ENCODE measurements around the gene ADD2. TPM values are rescaled to one million over a fixed set of nuclear protein-coding genes. Genes with fewer than 3 reads are reported as not detected.

The ADD2 gene
- total RNA-seq, 3 donors from 2014 or later (not counting 1 experiment from before 2014, with no cell fraction given): 0.16 to 1.4 (median 0.40) TPM

- H3K4me3 Mint-ChIP-seq: no peak overlapping the region
- Histone ChIP-seq H3K4me3 (ENCODE audit: low read length) (no peak overlapping the region), H3K36me3 (ENCODE audit: control insufficient read depth, insufficient read depth, low read length) (no peaks in the 10 kb centered on the region), H3K27ac (ENCODE audit: low read length) (no peak overlapping the region), H3K4me1 (ENCODE audit: control insufficient read depth, insufficient read depth, low read length) (no peaks in the 10 kb centered on the region), H3K9me3 (ENCODE audit: control insufficient read depth, insufficient read depth, low read length) (no peaks in the 10 kb centered on the region), H3K27me3 (ENCODE audit: control insufficient read depth, insufficient read depth, low read length) (no peaks in the 10 kb centered on the region)
- intact Hi-C loops (cut with micrococcal nuclease): no loop called here
- H3K4me1 Mint-ChIP-seq: no peaks in the 10 kb centered on the region
- WGBS (ENCODE audit: insufficient coverage): 93% methylated on average over 5 of the region's 5 CpGs
- no peak for DNase-seq
- ATAC-seq: no peak
- no peak for TF ChIP-seq CTCF (IDR thresholded peaks at IDR 0.05)
- no peak overlapping the region for H3K27ac Mint-ChIP-seq
- H3K36me3 Mint-ChIP-seq: no peaks in the 10 kb centered on the region
- H3K9me3 Mint-ChIP-seq: no peaks in the 10 kb centered on the region
- H3K27me3 Mint-ChIP-seq (ENCODE audit: low read depth in 2 of 2): peaks cover 0 to 12% of the 10 kb centered on the region in 2 donors
Measured at GRCh38 chr2:70723286-70723885, 44.6 kb downstream of the ADD2 start.

- Histone ChIP-seq H3K36me3 (ENCODE audit: control insufficient read depth, insufficient read depth, low read length) (no peaks in the 10 kb centered on the region), H3K4me1 (ENCODE audit: control insufficient read depth, insufficient read depth, low read length) (no peaks in the 10 kb centered on the region), H3K27me3 (ENCODE audit: control insufficient read depth, insufficient read depth, low read length) (no peaks in the 10 kb centered on the region), H3K4me3 (ENCODE audit: low read length) (no peak overlapping the region), H3K9me3 (ENCODE audit: control insufficient read depth, insufficient read depth, low read length) (no peaks in the 10 kb centered on the region), H3K27ac (ENCODE audit: low read length) (no peak overlapping the region)
- WGBS (ENCODE audit: insufficient coverage): 92% methylated on average over 6 of the region's 6 CpGs
- DNase-seq (no peak), ATAC-seq (no peak)
- peaks cover 11 to 13% of the 10 kb centered on the region in 2 donors for H3K27me3 Mint-ChIP-seq (ENCODE audit: low read depth in 2 of 2)
- TF ChIP-seq CTCF (IDR thresholded peaks at IDR 0.05): no peak
- no peaks in the 10 kb centered on the region for H3K36me3 Mint-ChIP-seq
- intact Hi-C loops (cut with micrococcal nuclease): no loop called here
- no peaks in the 10 kb centered on the region for H3K4me1 Mint-ChIP-seq
- H3K9me3 Mint-ChIP-seq: no peaks in the 10 kb centered on the region
- H3K4me3 Mint-ChIP-seq: no peak overlapping the region
- no peak overlapping the region for H3K27ac Mint-ChIP-seq
Measured at GRCh38 chr2:70720124-70720523, 47.9 kb downstream of the ADD2 start.

GRCh38 chr2:70719231-70719630, 48.8 kb downstream of the ADD2 start:
- ATAC-seq: no peak
- H3K36me3 Mint-ChIP-seq: no peaks in the 10 kb centered on the region
- no peak overlapping the region for H3K4me3 ChIP-seq (ENCODE audit: low read length)
- no peak overlapping the region for H3K4me3 Mint-ChIP-seq
- no peaks in the 10 kb centered on the region for H3K4me1 Mint-ChIP-seq
- no peaks in the 10 kb centered on the region for H3K4me1 ChIP-seq (ENCODE audit: control insufficient read depth, insufficient read depth, low read length)
- no peaks in the 10 kb centered on the region for H3K27me3 ChIP-seq (ENCODE audit: control insufficient read depth, insufficient read depth, low read length)
- 79% methylated on average over 3 of the region's 3 CpGs for WGBS (ENCODE audit: insufficient coverage)
- no peak for DNase-seq
- intact Hi-C loops (cut with micrococcal nuclease): no loop called here
- H3K9me3 Mint-ChIP-seq: no peaks in the 10 kb centered on the region
- peaks cover 13 to 15% of the 10 kb centered on the region in 2 donors for H3K27me3 Mint-ChIP-seq (ENCODE audit: low read depth in 2 of 2)
- no peaks in the 10 kb centered on the region for H3K36me3 ChIP-seq (ENCODE audit: control insufficient read depth, insufficient read depth, low read length)
- H3K9me3 ChIP-seq (ENCODE audit: control insufficient read depth, insufficient read depth, low read length): no peaks in the 10 kb centered on the region
- H3K27ac Mint-ChIP-seq: no peak overlapping the region
- no peak overlapping the region for H3K27ac ChIP-seq (ENCODE audit: low read length)
- TF ChIP-seq CTCF (IDR thresholded peaks at IDR 0.05): no peak

GRCh38 chr2:70718736-70719135, 49.3 kb downstream of the ADD2 start:
- H3K27ac Mint-ChIP-seq: no peak overlapping the region
- 92% methylated on average over 1 of the region's 2 CpGs for WGBS (ENCODE audit: insufficient coverage)
- intact Hi-C loops (cut with micrococcal nuclease): no loop called here

More at GRCh38 chr2:70718736-70719135, 49.3 kb downstream of the ADD2 start:
- H3K9me3 ChIP-seq (ENCODE audit: control insufficient read depth, insufficient read depth, low read length): no peaks in the 10 kb centered on the region
- no peaks in the 10 kb centered on the region for H3K36me3 Mint-ChIP-seq
- DNase-seq: no peak
- no peaks in the 10 kb centered on the region for H3K36me3 ChIP-seq (ENCODE audit: control insufficient read depth, insufficient read depth, low read length)
- no peak for ATAC-seq
- no peaks in the 10 kb centered on the region for H3K4me1 ChIP-seq (ENCODE audit: control insufficient read depth, insufficient read depth, low read length)
- peaks cover 13 to 15% of the 10 kb centered on the region in 2 donors for H3K27me3 Mint-ChIP-seq (ENCODE audit: low read depth in 2 of 2)
- H3K27ac ChIP-seq (ENCODE audit: low read length): no peak overlapping the region
- no peaks in the 10 kb centered on the region for H3K4me1 Mint-ChIP-seq
- no peak overlapping the region for H3K4me3 Mint-ChIP-seq
- TF ChIP-seq CTCF (IDR thresholded peaks at IDR 0.05): no peak
- H3K9me3 Mint-ChIP-seq: no peaks in the 10 kb centered on the region
- no peak overlapping the region for H3K4me3 ChIP-seq (ENCODE audit: low read length)
- no peaks in the 10 kb centered on the region for H3K27me3 ChIP-seq (ENCODE audit: control insufficient read depth, insufficient read depth, low read length)
